Endothelial cell of umbilical vein (primary cell): ENCODE data around the gene FAM3C. TPM values are rescaled to one million over a fixed set of nuclear protein-coding genes. Genes with fewer than 3 reads are reported as not detected.

Experiments
- BruUV-seq: library from RNA; stranded (reverse); fragments of 400-500 nt; replicated peaks from 2 replicates; lab custom pipeline; 2021; lab: Mats Ljungman, UMichigan
- CTCF ChIA-PET: fragments of 300-600, 350-600 bp; sonication (Branson Sonifier 250); formaldehyde crosslinking; loops from one replicate; lab custom pipeline; 2021; ENCODE audit warnings: antibody characterized with exemption, inconsistent platforms; lab: Charles Lee
- POLR2A ChIA-PET: fragments of 300-600, 350-600 bp; sonication (Branson Sonifier 250); formaldehyde crosslinking; loops from one replicate; lab custom pipeline; 2021; ENCODE audit warnings: antibody characterized with exemption, inconsistent platforms; lab: Charles Lee
- DNase-seq: peaks from one replicate; pipeline ENCODE4 v3.0.0-alpha.2; 2011; ENCODE audit warnings: low read depth, low spot score
- FAIRE-seq: peaks from 2 replicates; lab custom pipeline; 2011; peaks lifted over from hg19 to GRCh38; lab: Jason Lieb, UNC
- H2AFZ ChIP-seq: 2 replicates; pipeline ENCODE4 v1.6.0; 2012; ENCODE audit warnings: low read depth, low read length, control low read depth, inconsistent platforms
- H3K27ac ChIP-seq: 2 replicates; pipeline ENCODE4 v1.5.1; 2011; ENCODE audit warnings: low read depth, mild to moderate bottlenecking, control low read depth, low read length, moderate library complexity; ENCODE audit not compliant: insufficient read depth
- H3K27me3 ChIP-seq, 2 experiments: 2 replicates each; pipeline versions ENCODE4 v1.6.0 to v1.6.1; 2011; ENCODE audit warnings: low read length in 2 of 2, mixed read lengths in 1 of 2; ENCODE audit not compliant: control insufficient read depth in 2 of 2, insufficient read depth in 2 of 2
- H3K36me3 ChIP-seq, 2 experiments: 2 replicates in 1 of 2; 3 replicates in 1 of 2; pipeline ENCODE4 v1.5.1; 2011; ENCODE audit warnings: low read length in 2 of 2, mild to moderate bottlenecking in 1 of 2, moderate library complexity in 1 of 2; ENCODE audit not compliant: control insufficient read depth in 2 of 2, insufficient read depth in 2 of 2; ENCODE audit errors: extremely low read depth in 1 of 2
- H3K4me1 ChIP-seq: 3 replicates; pipeline ENCODE4 v1.5.1; 2011; ENCODE audit warnings: mild to moderate bottlenecking, low read length; ENCODE audit not compliant: control insufficient read depth, insufficient read depth; ENCODE audit errors: extremely low read depth
- H3K4me2 ChIP-seq: 2 replicates; pipeline ENCODE4 v1.6.1; 2011; ENCODE audit warnings: low read length, control low read depth, mixed read lengths; ENCODE audit not compliant: insufficient read depth
- H3K4me3 ChIP-seq, 3 experiments: fragments of 200-600 bp in 1 of 3; sonication (generic), shearing (Covaris generic) in 1 of 3; replicated peaks in 1 of 3; 2 replicates each; pipeline ENCODE4 v1.5.1; 2011 to 2016; ENCODE audit warnings: control low read depth in 3 of 3, low read length in 3 of 3, mild to moderate bottlenecking in 2 of 3, inconsistent platforms in 1 of 3, low read depth in 1 of 3, moderate library complexity in 1 of 3; ENCODE audit not compliant: insufficient read depth in 1 of 3
- H3K79me2 ChIP-seq: 2 replicates; pipeline ENCODE4 v1.6.0; 2012; ENCODE audit warnings: low read length, inconsistent platforms; ENCODE audit not compliant: control insufficient read depth, insufficient read depth
- H3K9ac ChIP-seq: replicated peaks from 2 replicates; pipeline ENCODE3; 2011; ENCODE audit warnings: low read length, control low read depth; ENCODE audit not compliant: insufficient read depth; ENCODE audit errors: extremely low read depth
- H3K9me1 ChIP-seq: replicated peaks from 3 replicates; pipeline ENCODE4 v1.6.0; 2011; ENCODE audit warnings: mild to moderate bottlenecking, low read length; ENCODE audit not compliant: control insufficient read depth, insufficient read depth; ENCODE audit errors: extremely low read depth
- H3K9me3 ChIP-seq: replicated peaks from 2 replicates; pipeline ENCODE4 v1.5.1; 2012; ENCODE audit warnings: low read length, inconsistent platforms; ENCODE audit not compliant: control insufficient read depth, insufficient read depth
- H4K20me1 ChIP-seq: replicated peaks from 2 replicates; pipeline ENCODE3; 2011; ENCODE audit warnings: mild to moderate bottlenecking, low read length; ENCODE audit not compliant: control insufficient read depth, insufficient read depth; ENCODE audit errors: extremely low read depth
- CTCF ChIP-seq, 2 donors: IDR thresholded peaks; 1 replicate in 1 of 2; 2 replicates in 1 of 2; pipeline ENCODE4 v1.5.1; 2011; ENCODE audit warnings: low read length in 2 of 2, mild to moderate bottlenecking in 2 of 2, moderate library complexity in 2 of 2, control low read depth in 1 of 2, inconsistent platforms in 1 of 2, low read depth in 1 of 2; ENCODE audit not compliant: insufficient read depth in 1 of 2; ENCODE audit errors: extremely low read depth in 1 of 2
- EZH2 ChIP-seq: IDR thresholded peaks from 2 replicates; pipeline ENCODE4 v1.6.1; 2012; ENCODE audit warnings: borderline replicate concordance, low read depth, mild to moderate bottlenecking, moderate library complexity, low read length, inconsistent platforms; ENCODE audit not compliant: severe bottlenecking
- FOS ChIP-seq: IDR thresholded peaks from 2 replicates; pipeline ENCODE4 v1.6.1; 2011; ENCODE audit warnings: mild to moderate bottlenecking, low read length, moderate library complexity, borderline replicate concordance; ENCODE audit not compliant: insufficient read depth
- GATA2 ChIP-seq: IDR thresholded peaks from 2 replicates; pipeline ENCODE4 v1.7.0; 2011; ENCODE audit warnings: low read depth, mild to moderate bottlenecking, moderate library complexity, mixed read lengths, low read length; ENCODE audit not compliant: insufficient read length, insufficient read depth
- JUN ChIP-seq: IDR thresholded peaks from 2 replicates; pipeline ENCODE4 v1.6.1; 2011; ENCODE audit warnings: borderline replicate concordance, low read depth; ENCODE audit not compliant: insufficient read length, insufficient read depth
- MAX ChIP-seq: IDR thresholded peaks from 2 replicates; pipeline ENCODE4 v1.6.1; 2011; ENCODE audit not compliant: insufficient read depth, insufficient read length
- MYC ChIP-seq: IDR thresholded peaks from one replicate; pipeline ENCODE4 v1.6.1; 2011; ENCODE audit warnings: mild to moderate bottlenecking, low read depth, low read length
- POLR2A ChIP-seq: IDR thresholded peaks from 2 replicates; pipeline ENCODE4 v1.6.1; 2012; ENCODE audit warnings: low read depth, mild to moderate bottlenecking, control low read depth, low read length
- POLR2AphosphoS5 ChIP-seq: IDR thresholded peaks from 2 replicates; pipeline ENCODE4 v1.6.1; 2012; ENCODE audit warnings: low read depth, mild to moderate bottlenecking, control low read depth, low read length, moderate library complexity; ENCODE audit not compliant: insufficient read depth
- dilution Hi-C: fragments of 300-500 bp; cut with MboI; formaldehyde crosslinking; loops from one replicate; pipeline ENCODE4 v1.15.0; 2019; ENCODE audit warnings: low sequenced_read_pairs; ENCODE audit not compliant: extremely low pct_ligation_motif_present
- intact Hi-C: fragments of 100-400 bp; cut with micrococcal nuclease; formaldehyde crosslinking; loops from one replicate; pipeline ENCODE4 v1.10.0; 2022
- polyA plus RNA-seq, 4 experiments: library from polyadenylated mRNA; depleted of rRNA in 3 of 4; stranded (reverse) in 3 of 4; unstranded in 1 of 4; fragments of >200 nt; gene quantifications; 2 replicates each; pipeline versions ENCODE4 v1.2.1 to v1.2.3, GENCODE V29; 2011 to 2012; ENCODE audit warnings: missing spikeins in 1 of 4
- total RNA-seq: library from RNA; stranded (reverse); gene quantifications from 2 replicates; pipeline ENCODE4 v1.2.3, GENCODE V29; 2021

The FAM3C gene
- total and polyA plus RNA-seq, 2 donors (not counting 3 experiments of a cell fraction or from before 2014, with no cell fraction given), result 20.2 to 50.0 TPM

DNA sequence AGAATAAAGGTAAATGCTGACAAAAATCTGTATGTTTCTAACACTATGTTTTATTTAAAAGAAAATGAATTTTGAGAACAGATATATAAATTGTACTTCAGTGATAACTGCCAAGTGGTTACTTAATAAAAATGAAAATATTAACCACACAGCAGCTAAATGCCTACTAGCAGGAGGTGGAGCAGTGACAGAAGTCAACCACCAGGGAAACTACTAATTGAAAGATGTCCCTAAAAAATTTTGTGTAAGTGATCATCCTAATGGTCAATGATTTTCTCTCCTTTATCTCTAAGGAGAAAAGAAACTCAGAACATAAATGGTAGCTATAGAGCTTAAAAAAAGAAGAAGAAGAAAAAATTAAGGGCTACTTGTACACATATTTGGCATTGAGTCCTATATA is 44.4 kb downstream of the FAM3C start:
- BruUV-seq, result no TSS peak
- no peak for TF ChIP-seq GATA2
- no peak for TF ChIP-seq FOS
- TF ChIP-seq MAX, result no peak
- TF ChIP-seq POLR2A, result no peak
- TF ChIP-seq MYC, result no peak
- no peak for TF ChIP-seq JUN
- no peak for TF ChIP-seq CTCF (IDR thresholded peaks at IDR 0.05; ENCODE audit: extremely low read depth in 1 of 2, insufficient read depth in 1 of 2, low read depth in 1 of 2, low read length in 2 of 2)
- no peak for TF ChIP-seq EZH2
- TF ChIP-seq POLR2AphosphoS5, result no peak
- POLR2A ChIA-PET, result no interaction called here
- CTCF ChIA-PET, result interaction anchor here (0.9 to 2.4 kb wide), 8 partner anchors 9 to 643 kb away, joined by 3 to 10 read pairs (median 4); partner anchors contain the start of gene FAM3C
- Histone ChIP-seq H3K27ac (no peak overlapping the region), H4K20me1 (no peaks in the 10 kb centered on the region), H3K4me2 (no peak overlapping the region), H3K79me2 (no peaks in the 10 kb centered on the region), H2AFZ (no peak overlapping the region), H3K36me3 (peaks cover 2 to 6% of the 10 kb centered on the region in 2 experiments), H3K4me1 (no peaks in the 10 kb centered on the region), H3K9me1 (no peaks in the 10 kb centered on the region), H3K27me3 (no peaks in the 10 kb centered on the region), H3K9ac (no peak overlapping the region), H3K4me3 (no peak overlapping the region), H3K9me3 (no peaks in the 10 kb centered on the region)
- DNase-seq (no peak), FAIRE-seq (no peak)
- dilution Hi-C loops, result no loop called here
- intact Hi-C loops, result loop anchor here (10.0 kb wide), 1 partner anchor 497 kb away; the partner anchor contains the start of gene TSPAN12
